Activated T-cell treated with anti-CD3 and anti-CD28 coated beads, Interleukin-2, amount 50 U/mL, for 48 hours (primary cell): ENCODE results near the gene FYN.
"Not testable (repeated sequence)": the region's sequence is repeated elsewhere in the genome, so short reads cannot be mapped to it uniquely, and the experiment has no call there.

ENCODE experiments used
- DNase-seq, 2 experiments: peaks; one replicate each; pipeline ENCODE4 v3.0.0-alpha.2; 2020

The FYN gene

GRCh38 chr6:111849298-111849697, 24.0 kb downstream of the FYN start:
- DNase-seq = no peak

- no peak for DNase-seq
These were observed 24.9 kb downstream of the FYN start for GRCh38 chr6:111848262-111848812.

- DNase-seq = peak in 1 of 2 experiments; percentile 56
These were observed 26.5 kb downstream of the FYN start for GRCh38 chr6:111846492-111847409.

GRCh38 chr6:111846066-111846465, 27.2 kb downstream of the FYN start:
- no peak for DNase-seq

- DNase-seq = peak in 1 of 2 experiments; percentile 54
These were observed 27.8 kb downstream of the FYN start for GRCh38 chr6:111845441-111845871.

GRCh38 chr6:111844921-111845320, 28.3 kb downstream of the FYN start:
- DNase-seq = no peak

GRCh38 chr6:111844376-111844775, 28.9 kb downstream of the FYN start:
- no peak for DNase-seq

GRCh38 chr6:111843347-111844147, 29.7 kb downstream of the FYN start:
- DNase-seq = peak; percentile 73 to 76

- DNase-seq = no peak
These were observed 30.4 kb downstream of the FYN start for GRCh38 chr6:111842891-111843290.

GRCh38 chr6:111842271-111842822, 30.9 kb downstream of the FYN start:
- no peak for DNase-seq

- DNase-seq = peak; percentile 64
These were observed 31.4 kb downstream of the FYN start for GRCh38 chr6:111841822-111842221.

GRCh38 chr6:111840803-111841202, 32.4 kb downstream of the FYN start:
- no peak for DNase-seq

GRCh38 chr6:111838749-111839484, 34.3 kb downstream of the FYN start:
- DNase-seq = peak in 1 of 2 experiments; percentile 51

- DNase-seq = peak; percentile 69 to 76
These were observed 35.4 kb downstream of the FYN start for GRCh38 chr6:111837641-111838500.

GRCh38 chr6:111837007-111837406, 36.2 kb downstream of the FYN start:
- DNase-seq = no peak

GRCh38 chr6:111835807-111836206, 37.4 kb downstream of the FYN start:
- no peak for DNase-seq

- not testable (repeated sequence) for DNase-seq
These were observed 37.9 kb downstream of the FYN start for GRCh38 chr6:111835398-111835797.

GRCh38 chr6:111834356-111834755, 38.9 kb downstream of the FYN start:
- DNase-seq = no peak

GRCh38 chr6:111832833-111833418, 40.3 kb downstream of the FYN start:
- no peak for DNase-seq

- no peak for DNase-seq
These were observed 41.8 kb downstream of the FYN start for GRCh38 chr6:111831408-111831807.

GRCh38 chr6:111829998-111830397, 43.3 kb downstream of the FYN start:
- DNase-seq = no peak
